HepG2 (cell line): ENCODE data around the gene ATXN7L3. TPM values are rescaled to one million over a fixed set of nuclear protein-coding genes. Genes with fewer than 3 reads are reported as not detected.

Source experiments
- AGO2 ChIP-seq: fragments of 200-400 bp; formaldehyde crosslinking; optimal IDR thresholded peaks from 2 replicates; pipeline ENCODE3; 2017; ENCODE audit warnings: mild to moderate bottlenecking, low read depth, low read length, moderate library complexity
- CCDC6 ChIP-seq: sonication (generic); formaldehyde crosslinking; IDR thresholded peaks from 2 replicates; pipeline ENCODE4 v1.8.1; 2022; ENCODE audit warnings: mild to moderate bottlenecking, missing genetic modification reagents, moderate library complexity
- EED ChIP-seq: sonication (generic); formaldehyde crosslinking; IDR thresholded peaks from 2 replicates; pipeline ENCODE4 v1.5.0; 2020; ENCODE audit warnings: mild to moderate bottlenecking, missing genetic modification reagents
- NFAT5 ChIP-seq: sonication (generic); formaldehyde crosslinking; IDR thresholded peaks from 2 replicates; pipeline ENCODE4 v1.4.0; 2020; ENCODE audit warnings: missing genetic modification reagents
- NRL ChIP-seq: sonication (generic); formaldehyde crosslinking; IDR thresholded peaks from 2 replicates; pipeline ENCODE4 v1.5.0; 2020; ENCODE audit warnings: missing genetic modification reagents, mild to moderate bottlenecking, moderate library complexity, borderline replicate concordance
- TMF1 ChIP-seq: sonication (generic); formaldehyde crosslinking; IDR thresholded peaks from 2 replicates; pipeline ENCODE4 v1.8.1; 2022; ENCODE audit warnings: low read depth, missing genetic modification reagents
- ZMAT3 ChIP-seq: sonication (generic); formaldehyde crosslinking; conservative IDR thresholded peaks from 2 replicates; pipeline ENCODE4 v1.7.0; 2021; ENCODE audit warnings: missing genetic modification reagents
- ZNF788 ChIP-seq: sonication (generic); formaldehyde crosslinking; IDR thresholded peaks from 2 replicates; pipeline ENCODE4 v1.5.0; 2020; ENCODE audit warnings: mild to moderate bottlenecking, missing genetic modification reagents, borderline replicate concordance
- polyA plus RNA-seq, 8 experiments: library from polyadenylated mRNA; depleted of rRNA in 3 of 8; stranded (reverse) in 7 of 8; unstranded in 1 of 8; fragments of >200 nt; fragmentation: Illumina TruSeq in 4 of 8; extraction: Trizol in 4 of 8; gene quantifications; 2 replicates each; pipeline versions ENCODE4 v1.2.1 to v1.2.3, GENCODE V29; 2011 to 2016; ENCODE audit warnings: low read depth in 4 of 8, missing spikeins in 1 of 8, mixed read lengths in 1 of 8; ENCODE audit not compliant: insufficient read depth in 1 of 8
- total RNA-seq, 5 experiments: library from RNA; depleted of rRNA; stranded (reverse); fragments of >200 nt; fragmentation: Illumina TruSeq; extraction: Trizol; gene quantifications; 2 replicates each; pipeline ENCODE4 v1.2.3, GENCODE V29; 2016; ENCODE audit warnings: low read depth in 1 of 5
- TF ChIP-seq, protein P1 (sequence below), 2 experiments: fragments of 450-650 bp in 1 of 2; sonication (generic) in 1 of 2; formaldehyde crosslinking in 1 of 2; IDR thresholded peaks; 2 replicates each; pipeline versions ENCODE4 v1.6.1 to v1.8.0; 2016 to 2022; ENCODE audit warnings: antibody characterized with exemption in 1 of 2, mild to moderate bottlenecking in 1 of 2, missing genetic modification reagents in 1 of 2
- TF ChIP-seq, protein P2 (sequence below): sonication (generic); formaldehyde crosslinking; IDR thresholded peaks from 2 replicates; pipeline ENCODE4 v1.5.1; 2020; ENCODE audit warnings: mild to moderate bottlenecking, missing genetic modification reagents, borderline replicate concordance

The ATXN7L3 gene
- total and polyA plus RNA-seq, 2 of the 13 experiments (the other 11 are each of a cell fraction or from before 2014, with no cell fraction given), result 44.5 to 59.1 TPM

DNA sequence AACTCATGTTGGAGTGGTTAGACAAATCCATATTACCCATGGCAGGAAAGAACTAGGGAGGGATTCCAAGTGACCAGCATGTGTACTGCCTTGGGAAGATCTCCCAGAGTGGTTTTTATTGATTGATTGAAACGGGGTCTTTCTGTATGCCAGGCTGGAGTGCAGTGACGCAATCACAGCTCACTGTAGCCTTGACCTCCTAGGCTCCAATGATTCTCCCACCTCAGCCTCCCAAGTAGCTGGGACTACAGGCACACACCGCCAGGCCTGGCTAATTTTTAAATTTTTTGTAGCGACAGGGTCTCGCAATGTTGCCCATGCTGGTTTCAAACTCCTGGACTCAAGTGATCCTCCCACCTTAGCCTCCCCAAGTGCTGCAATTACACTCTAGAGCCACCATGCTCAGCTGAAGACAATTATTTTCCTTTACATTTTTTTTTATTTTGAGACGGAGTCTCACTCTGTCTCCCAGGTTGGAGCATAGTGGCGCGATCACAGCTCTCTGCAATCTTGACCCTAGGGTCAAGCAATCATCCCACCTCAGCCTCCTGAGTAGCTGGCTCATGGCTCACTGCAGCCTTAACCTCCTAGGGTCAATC, 15.4 kb downstream of the ATXN7L3 start (continued):
- TF ChIP-seq TMF1 (CRISPR knock-in tag) (no peak), ZMAT3 (CRISPR knock-in tag) (no peak), NFAT5 (CRISPR knock-in tag) (no peak), AGO2 (no peak), CCDC6 (CRISPR knock-in tag) (no peak), NRL (0 out of 2 replicates have a peak, but pooled peaks have one; percentile 35), ZNF788 (CRISPR knock-in tag) (no peak), EED (CRISPR knock-in tag) (no peak)
- TF ChIP-seq, protein P1, sequence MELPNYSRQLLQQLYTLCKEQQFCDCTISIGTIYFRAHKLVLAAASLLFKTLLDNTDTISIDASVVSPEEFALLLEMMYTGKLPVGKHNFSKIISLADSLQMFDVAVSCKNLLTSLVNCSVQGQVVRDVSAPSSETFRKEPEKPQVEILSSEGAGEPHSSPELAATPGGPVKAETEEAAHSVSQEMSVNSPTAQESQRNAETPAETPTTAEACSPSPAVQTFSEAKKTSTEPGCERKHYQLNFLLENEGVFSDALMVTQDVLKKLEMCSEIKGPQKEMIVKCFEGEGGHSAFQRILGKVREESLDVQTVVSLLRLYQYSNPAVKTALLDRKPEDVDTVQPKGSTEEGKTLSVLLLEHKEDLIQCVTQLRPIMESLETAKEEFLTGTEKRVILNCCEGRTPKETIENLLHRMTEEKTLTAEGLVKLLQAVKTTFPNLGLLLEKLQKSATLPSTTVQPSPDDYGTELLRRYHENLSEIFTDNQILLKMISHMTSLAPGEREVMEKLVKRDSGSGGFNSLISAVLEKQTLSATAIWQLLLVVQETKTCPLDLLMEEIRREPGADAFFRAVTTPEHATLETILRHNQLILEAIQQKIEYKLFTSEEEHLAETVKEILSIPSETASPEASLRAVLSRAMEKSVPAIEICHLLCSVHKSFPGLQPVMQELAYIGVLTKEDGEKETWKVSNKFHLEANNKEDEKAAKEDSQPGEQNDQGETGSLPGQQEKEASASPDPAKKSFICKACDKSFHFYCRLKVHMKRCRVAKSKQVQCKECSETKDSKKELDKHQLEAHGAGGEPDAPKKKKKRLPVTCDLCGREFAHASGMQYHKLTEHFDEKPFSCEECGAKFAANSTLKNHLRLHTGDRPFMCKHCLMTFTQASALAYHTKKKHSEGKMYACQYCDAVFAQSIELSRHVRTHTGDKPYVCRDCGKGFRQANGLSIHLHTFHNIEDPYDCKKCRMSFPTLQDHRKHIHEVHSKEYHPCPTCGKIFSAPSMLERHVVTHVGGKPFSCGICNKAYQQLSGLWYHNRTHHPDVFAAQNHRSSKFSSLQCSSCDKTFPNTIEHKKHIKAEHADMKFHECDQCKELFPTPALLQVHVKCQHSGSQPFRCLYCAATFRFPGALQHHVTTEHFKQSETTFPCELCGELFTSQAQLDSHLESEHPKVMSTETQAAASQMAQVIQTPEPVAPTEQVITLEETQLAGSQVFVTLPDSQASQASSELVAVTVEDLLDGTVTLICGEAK (IDR thresholded peaks at IDR 0.05), result no peak
- TF ChIP-seq, protein P1 (CRISPR knock-in tag; IDR thresholded peaks at IDR 0.05), result no peak
- TF ChIP-seq, protein P2, sequence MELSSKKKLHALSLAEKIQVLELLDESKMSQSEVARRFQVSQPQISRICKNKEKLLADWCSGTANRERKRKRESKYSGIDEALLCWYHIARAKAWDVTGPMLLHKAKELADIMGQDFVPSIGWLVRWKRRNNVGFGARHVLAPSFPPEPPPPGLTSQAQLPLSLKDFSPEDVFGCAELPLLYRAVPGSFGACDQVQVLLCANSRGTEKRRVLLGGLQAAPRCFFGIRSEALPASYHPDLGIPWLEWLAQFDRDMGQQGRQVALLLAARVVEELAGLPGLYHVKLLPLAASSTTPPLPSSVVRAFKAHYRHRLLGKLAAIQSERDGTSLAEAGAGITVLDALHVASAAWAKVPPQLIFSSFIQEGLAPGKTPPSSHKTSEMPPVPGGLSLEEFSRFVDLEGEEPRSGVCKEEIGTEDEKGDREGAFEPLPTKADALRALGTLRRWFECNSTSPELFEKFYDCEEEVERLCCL (CRISPR knock-in tag), result no peak
